Sigmoid colon (tissue), 4 donors: ENCODE results near the gene DIP2C.

Source experiments
- CTCF ChIP-seq, 4 experiments: fragments of 450-650 bp in 3 of 4; fragments of 200-600 bp in 1 of 4; IDR thresholded peaks; one replicate each; pipeline ENCODE4 v1.5.1; 2016 to 2019; ENCODE audit warnings: antibody characterized with exemption in 4 of 4, mild to moderate bottlenecking in 3 of 4, moderate library complexity in 2 of 4
- POLR2A ChIP-seq, 2 donors: fragments of 450-650 bp; IDR thresholded peaks; one replicate each; pipeline ENCODE4 v1.6.1; 2016; ENCODE audit warnings: antibody characterized with exemption in 2 of 2, mild to moderate bottlenecking in 2 of 2, moderate library complexity in 2 of 2
- POLR2AphosphoS5 ChIP-seq, 4 donors: sonication (generic); formaldehyde crosslinking; IDR thresholded peaks; one replicate each; pipeline ENCODE4 v1.6.1; 2017; ENCODE audit warnings: antibody characterized with exemption in 4 of 4

- TF ChIP-seq CTCF (IDR thresholded peaks at IDR 0.05) (no peak), POLR2A (IDR thresholded peaks at IDR 0.05) (no peak), POLR2AphosphoS5 (IDR thresholded peaks at IDR 0.05) (peak in 1 of 4 donors; percentile 10)
Observed at GRCh38 chr10:520402-520787, 169.1 kb downstream of the DIP2C start.
